MV-4-11 (cell line): ENCODE results near the gene SCAF8.
"Not testable (repeated sequence)": the region's sequence is repeated elsewhere in the genome, so short reads cannot be mapped to it uniquely, and the experiment has no call there.

Experiments
- DNase-seq: peaks from one replicate; lab custom pipeline; 2025; lab: John Stamatoyannopoulos, UW

The SCAF8 gene

GRCh38 chr6:154736618-154737259, 3.5 kb downstream of the SCAF8 start:
- peak; percentile 72 for DNase-seq

GRCh38 chr6:154737424-154737823, 4.2 kb downstream of the SCAF8 start:
- no peak for DNase-seq

GRCh38 chr6:154738551-154738961, 5.3 kb downstream of the SCAF8 start:
- peak; percentile 32 for DNase-seq

- no peak for DNase-seq
Measured at GRCh38 chr6:154740658-154741057, 7.4 kb downstream of the SCAF8 start.

GRCh38 chr6:154742891-154743290, 9.7 kb downstream of the SCAF8 start:
- DNase-seq: no peak

- not testable (repeated sequence) for DNase-seq
Measured at GRCh38 chr6:154744029-154744745, 11.0 kb downstream of the SCAF8 start.

- no peak for DNase-seq
Measured at GRCh38 chr6:154745243-154745642, 12.0 kb downstream of the SCAF8 start.

GRCh38 chr6:154749341-154749740, 16.1 kb downstream of the SCAF8 start:
- no peak for DNase-seq

- DNase-seq: no peak
Measured at GRCh38 chr6:154751011-154751800, 18.0 kb downstream of the SCAF8 start.

GRCh38 chr6:154752022-154752421, 18.8 kb downstream of the SCAF8 start:
- no peak for DNase-seq

GRCh38 chr6:154754152-154754551, 20.9 kb downstream of the SCAF8 start:
- no peak for DNase-seq

- DNase-seq: no peak
Measured at GRCh38 chr6:154757352-154758050, 24.3 kb downstream of the SCAF8 start.

- DNase-seq: no peak
Measured at GRCh38 chr6:154758125-154758524, 24.9 kb downstream of the SCAF8 start.

- no peak for DNase-seq
Measured at GRCh38 chr6:154763650-154764049, 30.4 kb downstream of the SCAF8 start.

GRCh38 chr6:154765273-154765672, 32.1 kb downstream of the SCAF8 start:
- no peak for DNase-seq

GRCh38 chr6:154766288-154766687, 33.1 kb downstream of the SCAF8 start:
- DNase-seq: no peak

- no peak for DNase-seq
Measured at GRCh38 chr6:154767003-154767723, 33.9 kb downstream of the SCAF8 start.

- DNase-seq: no peak
Measured at GRCh38 chr6:154768280-154768679, 35.1 kb downstream of the SCAF8 start.

- no peak for DNase-seq
Measured at GRCh38 chr6:154773610-154774089, 40.4 kb downstream of the SCAF8 start.

GRCh38 chr6:154779157-154779556, 45.9 kb downstream of the SCAF8 start:
- not testable (repeated sequence) for DNase-seq

GRCh38 chr6:154782193-154782592, 49.0 kb downstream of the SCAF8 start:
- DNase-seq: no peak
